RWPE1 (cell line): ENCODE data around the gene LEP.

ENCODE experiments used
- CTCF ChIA-PET: fragments of 350-600 bp; sonication (Branson Sonifier 250); formaldehyde crosslinking; extraction: SDS; loops from one replicate; lab custom pipeline; 2021; lab: Yijun Ruan, JAX
- POLR2A ChIA-PET: fragments of 400-600 bp; formaldehyde crosslinking; extraction: SDS; loops from one replicate; lab custom pipeline; 2020; ENCODE audit warnings: antibody characterized with exemption; ENCODE audit not compliant: low non-redundant PET; lab: Yijun Ruan, JAX
- DNase-seq: peaks from one replicate; pipeline ENCODE4 v3.0.0; 2012; ENCODE audit warnings: low spot score
- H3K27ac ChIP-seq: fragments of 450-650 bp; 2 replicates; pipeline ENCODE4 v1.5.1; 2017
- TF ChIP-seq, protein P1 (sequence below): fragments of 450-650 bp; conservative IDR thresholded peaks from 2 replicates; pipeline ENCODE4 v1.5.1; 2017; ENCODE audit warnings: low read depth, mild to moderate bottlenecking

LEP gene

DNA sequence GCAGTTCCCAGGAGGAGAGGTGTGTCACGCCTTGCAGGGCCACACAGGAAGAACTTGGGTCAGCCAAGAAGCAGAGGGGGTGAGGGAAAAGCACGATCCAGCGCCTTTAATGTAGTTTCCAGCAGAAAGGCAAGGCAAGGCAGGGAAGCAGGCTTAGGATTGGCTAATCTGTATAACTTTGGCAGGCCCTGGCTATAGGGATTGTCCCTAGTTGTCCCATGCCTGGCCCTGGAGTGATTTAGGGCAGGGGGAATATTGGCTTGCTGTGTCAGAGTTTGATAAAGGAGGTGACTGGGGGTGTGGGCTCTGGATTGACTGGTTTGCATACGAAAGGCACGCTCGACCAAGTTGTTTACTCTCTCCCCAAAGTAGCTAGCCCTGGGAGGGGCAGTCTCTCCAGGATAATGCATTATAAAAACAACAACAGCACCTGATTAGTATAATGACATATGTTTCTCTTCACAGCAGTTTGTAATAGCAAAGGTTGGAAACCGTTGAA, 58.1 kb downstream of the LEP start:
- DNase-seq: no peak
- TF ChIP-seq, protein P1, sequence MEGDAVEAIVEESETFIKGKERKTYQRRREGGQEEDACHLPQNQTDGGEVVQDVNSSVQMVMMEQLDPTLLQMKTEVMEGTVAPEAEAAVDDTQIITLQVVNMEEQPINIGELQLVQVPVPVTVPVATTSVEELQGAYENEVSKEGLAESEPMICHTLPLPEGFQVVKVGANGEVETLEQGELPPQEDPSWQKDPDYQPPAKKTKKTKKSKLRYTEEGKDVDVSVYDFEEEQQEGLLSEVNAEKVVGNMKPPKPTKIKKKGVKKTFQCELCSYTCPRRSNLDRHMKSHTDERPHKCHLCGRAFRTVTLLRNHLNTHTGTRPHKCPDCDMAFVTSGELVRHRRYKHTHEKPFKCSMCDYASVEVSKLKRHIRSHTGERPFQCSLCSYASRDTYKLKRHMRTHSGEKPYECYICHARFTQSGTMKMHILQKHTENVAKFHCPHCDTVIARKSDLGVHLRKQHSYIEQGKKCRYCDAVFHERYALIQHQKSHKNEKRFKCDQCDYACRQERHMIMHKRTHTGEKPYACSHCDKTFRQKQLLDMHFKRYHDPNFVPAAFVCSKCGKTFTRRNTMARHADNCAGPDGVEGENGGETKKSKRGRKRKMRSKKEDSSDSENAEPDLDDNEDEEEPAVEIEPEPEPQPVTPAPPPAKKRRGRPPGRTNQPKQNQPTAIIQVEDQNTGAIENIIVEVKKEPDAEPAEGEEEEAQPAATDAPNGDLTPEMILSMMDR: no peak
- no peak overlapping the region for H3K27ac ChIP-seq
- ChIA-PET CTCF (no interaction called here), POLR2A (no interaction called here)

DNA sequence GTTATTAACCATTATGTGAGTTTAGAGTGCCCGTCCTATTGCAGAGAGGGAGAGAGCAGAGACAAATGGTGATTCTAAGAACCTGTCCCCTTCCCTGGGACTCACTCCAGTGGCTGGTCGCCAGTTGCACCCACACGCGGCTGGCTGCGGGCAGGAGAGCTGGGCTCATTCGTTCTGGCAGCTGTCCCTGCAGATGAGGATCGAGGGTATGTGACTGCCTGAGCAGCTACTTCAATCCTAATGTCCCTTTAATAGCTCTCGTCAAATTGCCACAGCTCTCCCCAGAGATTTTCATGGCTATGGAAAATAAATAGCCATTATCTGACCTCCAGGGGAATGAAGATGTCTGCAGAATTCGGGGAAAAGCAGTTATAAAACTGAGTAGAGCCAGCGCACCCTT, 61.1 kb downstream of the LEP start:
- TF ChIP-seq, protein P1: no peak
- CTCF ChIA-PET: no interaction called here
- DNase-seq: no peak
- POLR2A ChIA-PET: no interaction called here
- no peak overlapping the region for H3K27ac ChIP-seq

DNA sequence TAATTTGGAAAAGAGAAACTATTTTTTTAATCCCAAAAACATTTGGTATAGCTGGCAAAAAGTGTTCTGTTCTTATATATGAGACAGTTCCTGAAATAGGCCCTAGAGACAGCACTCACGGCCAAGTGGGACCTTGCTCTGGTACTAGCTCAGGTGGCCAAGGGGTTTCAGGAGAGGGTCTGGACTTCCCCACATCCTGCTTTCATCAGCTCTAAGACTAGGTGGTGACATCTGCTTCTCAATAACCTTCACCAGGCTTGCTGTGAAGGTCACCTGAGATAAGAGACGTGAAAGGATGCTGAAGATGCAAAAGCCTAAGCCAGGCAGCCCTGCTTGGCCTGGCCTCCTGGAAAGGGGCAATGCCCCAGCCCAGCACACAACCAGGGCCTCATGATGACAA, 62.1 kb downstream of the LEP start:
- ChIA-PET CTCF (interaction anchor here (0.6 kb wide), 1 partner anchor 26 kb away, joined by 3 read pairs; no protein-coding TSS in a partner anchor), POLR2A (interaction anchor here (0.6 kb wide), 1 partner anchor 17 kb away, joined by 6 read pairs; no protein-coding TSS in a partner anchor)
- no peak overlapping the region for H3K27ac ChIP-seq
- TF ChIP-seq, protein P1: no peak
- no peak for DNase-seq

DNA sequence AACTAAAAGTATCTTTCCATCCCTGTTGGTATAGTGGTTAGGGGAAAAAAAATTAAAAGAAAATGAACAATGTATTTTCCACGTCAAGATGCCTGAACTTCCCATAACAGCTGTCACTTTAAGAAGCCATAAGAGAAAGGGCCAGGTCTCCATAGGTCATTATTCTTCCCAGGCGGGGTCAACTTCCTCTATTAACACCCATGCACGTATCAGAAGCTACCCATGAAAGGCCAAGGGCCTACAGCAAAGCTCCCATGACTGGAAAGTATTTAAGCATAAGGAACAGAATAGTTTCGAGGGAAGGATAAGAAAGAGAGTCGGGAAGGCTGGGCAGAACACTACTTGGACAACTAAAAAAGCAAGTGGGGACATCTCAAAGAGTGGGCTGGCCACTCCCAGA, 62.6 kb downstream of the LEP start:
- no peak overlapping the region for H3K27ac ChIP-seq
- no peak for DNase-seq
- POLR2A ChIA-PET: interaction anchor here (0.6 kb wide), 1 partner anchor 16 kb away, joined by 6 read pairs; no protein-coding TSS in a partner anchor
- TF ChIP-seq, protein P1: no peak
- CTCF ChIA-PET: no interaction called here

DNA sequence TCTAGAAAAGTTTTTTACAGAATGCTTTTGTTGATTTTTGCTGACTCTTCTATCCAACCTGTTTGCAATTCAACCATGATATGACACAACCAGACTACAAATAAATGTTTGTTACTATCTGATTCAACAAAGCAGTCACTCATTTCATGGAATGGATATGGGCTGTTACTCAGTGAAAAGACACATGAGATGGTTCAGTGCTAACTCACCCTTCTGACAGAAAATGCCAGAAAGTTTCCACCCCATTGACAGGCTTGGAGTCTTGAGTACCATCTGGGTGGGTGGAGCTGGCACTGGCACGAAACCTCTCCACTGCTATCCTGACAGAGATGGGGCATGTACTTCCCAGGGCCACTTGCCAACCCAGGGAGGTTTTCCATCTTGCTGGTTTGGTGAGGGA, 63.1 kb downstream of the LEP start:
- TF ChIP-seq, protein P1: no peak
- CTCF ChIA-PET: no interaction called here
- peak overlapping the region; percentile 26 for H3K27ac ChIP-seq
- no peak for DNase-seq
- POLR2A ChIA-PET: no interaction called here

DNA sequence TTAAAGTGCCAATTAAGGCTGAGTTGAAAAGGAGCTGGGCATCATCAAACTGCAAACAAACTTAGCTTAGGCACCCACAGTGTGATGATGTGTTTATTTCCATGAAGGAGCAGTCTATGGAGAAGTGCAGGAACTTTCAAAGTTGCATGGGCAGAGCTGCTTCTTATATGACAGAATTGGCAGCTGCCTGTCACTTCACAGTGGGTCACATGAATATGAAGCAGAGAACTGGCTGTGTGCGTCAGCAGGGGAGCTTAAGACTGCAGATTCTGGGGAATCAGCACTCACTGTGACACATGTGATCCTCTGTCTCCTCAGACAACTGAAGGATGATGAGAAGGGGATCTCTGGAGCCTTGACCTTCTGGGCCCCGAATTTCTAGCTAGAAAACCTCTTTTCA, 66.0 kb downstream of the LEP start:
- CTCF ChIA-PET: no interaction called here
- DNase-seq: no peak
- POLR2A ChIA-PET: no interaction called here
- H3K27ac ChIP-seq: no peak overlapping the region
- TF ChIP-seq, protein P1: no peak
